ENCODE measurements around the gene CELF2.

DNA sequence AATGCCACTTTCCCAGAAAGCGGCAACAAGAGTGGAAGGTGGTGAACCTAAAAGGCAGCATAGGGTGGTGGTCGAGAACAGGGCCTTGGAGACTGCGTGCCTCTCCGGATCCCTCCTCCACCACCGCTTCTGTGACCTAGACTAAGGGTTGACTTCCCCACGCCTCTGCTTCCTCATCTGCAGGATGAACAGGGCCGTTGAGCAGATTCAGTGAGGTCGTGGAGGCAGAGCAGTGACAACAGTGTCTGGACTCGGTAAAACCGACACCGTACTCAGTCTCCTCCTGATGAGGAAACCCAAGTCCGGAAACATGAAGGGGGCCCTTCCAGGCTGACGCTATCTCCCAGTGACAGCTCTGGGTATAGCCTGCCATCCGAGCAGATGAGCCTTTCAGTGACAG is 162.6 kb downstream of the CELF2 start:
- TF ChIP-seq, protein P1, sequence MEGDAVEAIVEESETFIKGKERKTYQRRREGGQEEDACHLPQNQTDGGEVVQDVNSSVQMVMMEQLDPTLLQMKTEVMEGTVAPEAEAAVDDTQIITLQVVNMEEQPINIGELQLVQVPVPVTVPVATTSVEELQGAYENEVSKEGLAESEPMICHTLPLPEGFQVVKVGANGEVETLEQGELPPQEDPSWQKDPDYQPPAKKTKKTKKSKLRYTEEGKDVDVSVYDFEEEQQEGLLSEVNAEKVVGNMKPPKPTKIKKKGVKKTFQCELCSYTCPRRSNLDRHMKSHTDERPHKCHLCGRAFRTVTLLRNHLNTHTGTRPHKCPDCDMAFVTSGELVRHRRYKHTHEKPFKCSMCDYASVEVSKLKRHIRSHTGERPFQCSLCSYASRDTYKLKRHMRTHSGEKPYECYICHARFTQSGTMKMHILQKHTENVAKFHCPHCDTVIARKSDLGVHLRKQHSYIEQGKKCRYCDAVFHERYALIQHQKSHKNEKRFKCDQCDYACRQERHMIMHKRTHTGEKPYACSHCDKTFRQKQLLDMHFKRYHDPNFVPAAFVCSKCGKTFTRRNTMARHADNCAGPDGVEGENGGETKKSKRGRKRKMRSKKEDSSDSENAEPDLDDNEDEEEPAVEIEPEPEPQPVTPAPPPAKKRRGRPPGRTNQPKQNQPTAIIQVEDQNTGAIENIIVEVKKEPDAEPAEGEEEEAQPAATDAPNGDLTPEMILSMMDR (IDR thresholded peaks at IDR 0.05; ENCODE audit: low read depth, low read length), result no peak
- TF ChIP-seq POLR2A (IDR thresholded peaks at IDR 0.05; ENCODE audit: extremely low read depth, insufficient read length), result peak; percentile 52
- TF ChIP-seq, protein P2, sequence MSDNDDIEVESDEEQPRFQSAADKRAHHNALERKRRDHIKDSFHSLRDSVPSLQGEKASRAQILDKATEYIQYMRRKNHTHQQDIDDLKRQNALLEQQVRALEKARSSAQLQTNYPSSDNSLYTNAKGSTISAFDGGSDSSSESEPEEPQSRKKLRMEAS (IDR thresholded peaks at IDR 0.05; ENCODE audit: low read depth, low read length), result peak; percentile 11; the same call in 1 of the 2 replicates
- no peak for TF ChIP-seq MYC (IDR thresholded peaks at IDR 0.05; ENCODE audit: low read depth, low read length)

Measured in NB4 (cell line).